Adrenal gland (tissue), 12 donors: Measurements from ENCODE around the gene BCAR3. TPM values are rescaled to one million over a fixed set of nuclear protein-coding genes. Genes with fewer than 3 reads are reported as not detected.

ENCODE experiments used
- DNase-seq, 7 donors: peaks; one replicate each; pipeline ENCODE4 v3.0.0-alpha.2; 2019 to 2020
- H3K27ac ChIP-seq, 5 donors: fragments of 200-600 bp; sonication (generic) in 4 of 5; 1 replicate in 3 of 5; 2 replicates in 2 of 5; pipeline versions ENCODE4 v1.5.1 to v1.8.0; 2016 to 2020; ENCODE audit warnings: mild to moderate bottlenecking in 1 of 5
- H3K27me3 ChIP-seq: fragments of 200-600 bp; 2 replicates; pipeline ENCODE4 v1.8.0; 2021
- H3K36me3 ChIP-seq, 2 donors: fragments of 200-600 bp; replicated peaks in 1 of 2; 1 replicate in 1 of 2; 2 replicates in 1 of 2; pipeline versions ENCODE4 v1.5.1 to v1.8.0; 2018 to 2022
- H3K4me1 ChIP-seq, 2 donors: fragments of 200-600 bp; replicated peaks in 1 of 2; 1 replicate in 1 of 2; 2 replicates in 1 of 2; pipeline versions ENCODE4 v1.5.1 to v1.8.0; 2018 to 2021
- H3K4me3 ChIP-seq, 4 donors: fragments of 200-600 bp; sonication (generic) in 3 of 4; one replicate each; pipeline ENCODE4 v1.5.1; 2016 to 2018
- H3K9me3 ChIP-seq, 3 donors: fragments of 200-600 bp; sonication (generic) in 1 of 3; replicated peaks in 1 of 3; 1 replicate in 2 of 3; 2 replicates in 1 of 3; pipeline versions ENCODE4 v1.5.1 to v1.8.0; 2016 to 2021
- CTCF ChIP-seq, 6 experiments: fragments of 450-650 bp in 4 of 6; fragments of 200-600 bp in 2 of 6; sonication (generic) in 1 of 6; IDR thresholded peaks; 1 replicate in 5 of 6; 2 replicates in 1 of 6; pipeline versions ENCODE4 v1.5.1 to v1.8.0; 2016 to 2021; ENCODE audit warnings: antibody characterized with exemption in 6 of 6, mild to moderate bottlenecking in 2 of 6, moderate library complexity in 1 of 6
- POLR2A ChIP-seq, 2 donors: fragments of 450-650 bp; IDR thresholded peaks; one replicate each; pipeline ENCODE4 v1.6.1; 2017; ENCODE audit warnings: antibody characterized with exemption in 2 of 2, mild to moderate bottlenecking in 2 of 2, moderate library complexity in 1 of 2
- WGBS, 4 donors: extraction: QIAGEN DNeasy Blood & Tissue Kit in 2 of 4; methylation state at CpG; one replicate each; pipeline versions ENCODE4 v1.1.5 to v1.1.7; 2013 to 2017; 5-methylcytosine and 5-hydroxymethylcytosine counted together
- intact Hi-C, 2 donors: fragments of 100-400 bp; cut with DNase I; formaldehyde crosslinking; loops; one replicate each; pipeline versions ENCODE4 v1.14.1 to v1.15.0; 2022 to 2023
- polyA plus RNA-seq, 3 donors: library from polyadenylated mRNA; stranded (reverse); fragments of 200-250 nt in 2 of 3; fragments of 350-450 nt in 1 of 3; fragmentation: Illumina TruSeq in 1 of 3; extraction: RNeasy Lipid Tissue Mini Kit (QIAGEN cat#74804) in 1 of 3; gene quantifications; one replicate each; pipeline ENCODE4 v1.2.3, GENCODE V29; 2013 to 2014
- total RNA-seq, 9 donors: library from RNA; depleted of rRNA in 4 of 9; stranded (reverse); fragments of >200 nt in 4 of 9; fragments of 120-200 nt in 1 of 9; fragmentation: NEBNext Ultra II Directional in 1 of 9; extraction: Animal tissue kit (Norgen Biotek cat#: 25700) in 1 of 9; gene quantifications; one replicate each; pipeline versions ENCODE4 v1.1.0 to v1.2.4, GENCODE V29; 2013 to 2023
- donor health status: healthy with polysubstance abuse.
- donor health status: Bipolar disorder and iron deficiency.
- donor health status: DM: yes; HTN: yes; CAD: no.
- donor health status: DM: no; HTN: no; CAD: no.
- donor health status: DM: no; HTN: no; CAD: no.
- donor health status: DM: yes; HTN: yes; CAD: no.

Gene BCAR3
- total and polyA plus RNA-seq, 12 donors = 6.5 to 31.6 (median 23.9) TPM

GRCh38 chr1:93604411-93604810, 77.2 kb downstream of the BCAR3 start:
- intact Hi-C loops = no loop called here
- TF ChIP-seq CTCF (IDR thresholded peaks at IDR 0.05) (no peak), POLR2A (IDR thresholded peaks at IDR 0.05) (no peak)
- no peak for DNase-seq
- Histone ChIP-seq H3K27ac (no peak overlapping the region), H3K9me3 (no peaks in the 10 kb centered on the region), H3K4me1 (peaks cover 5 to 51% of the 10 kb centered on the region in 2 donors), H3K27me3 (no peaks in the 10 kb centered on the region), H3K4me3 (no peak overlapping the region), H3K36me3 (no peaks in the 10 kb centered on the region)
- 64 to 95% (median 88%) methylated on average over 1 of the region's 1 CpG for WGBS, 4 donors

DNA sequence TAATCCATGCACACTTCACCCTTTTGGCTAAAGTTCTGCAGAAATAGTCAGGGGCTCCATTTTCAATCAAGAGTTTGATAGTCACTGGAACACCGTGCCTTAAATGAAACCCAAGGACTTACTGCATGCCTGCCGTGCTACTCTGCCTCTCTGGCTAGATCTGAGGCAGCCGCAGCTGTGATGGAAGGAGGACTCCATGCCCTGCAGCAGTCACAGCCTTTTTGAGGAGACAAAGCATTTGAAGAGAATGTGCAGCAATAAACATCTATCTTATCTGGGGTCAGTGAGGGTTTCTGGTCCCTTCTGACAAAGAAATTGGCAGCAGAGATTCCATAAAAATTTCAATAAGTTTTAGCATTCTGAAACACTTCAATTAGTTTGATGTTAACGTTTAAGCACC, 78.0 kb downstream of the BCAR3 start:
- TF ChIP-seq POLR2A (IDR thresholded peaks at IDR 0.05) (no peak), CTCF (IDR thresholded peaks at IDR 0.05) (no peak)
- intact Hi-C loops = no loop called here
- Histone ChIP-seq H3K4me1 (peaks cover 10 to 49% of the 10 kb centered on the region in 2 donors), H3K4me3 (no peak overlapping the region), H3K27ac (no peak overlapping the region), H3K36me3 (no peaks in the 10 kb centered on the region), H3K27me3 (no peaks in the 10 kb centered on the region), H3K9me3 (no peaks in the 10 kb centered on the region)
- 81 to 89% (median 83%) methylated on average over 1 to 4 of the region's 4 CpGs for WGBS, 4 donors
- DNase-seq = peak in 2 of 7 donors; percentile 9 to 44

DNA sequence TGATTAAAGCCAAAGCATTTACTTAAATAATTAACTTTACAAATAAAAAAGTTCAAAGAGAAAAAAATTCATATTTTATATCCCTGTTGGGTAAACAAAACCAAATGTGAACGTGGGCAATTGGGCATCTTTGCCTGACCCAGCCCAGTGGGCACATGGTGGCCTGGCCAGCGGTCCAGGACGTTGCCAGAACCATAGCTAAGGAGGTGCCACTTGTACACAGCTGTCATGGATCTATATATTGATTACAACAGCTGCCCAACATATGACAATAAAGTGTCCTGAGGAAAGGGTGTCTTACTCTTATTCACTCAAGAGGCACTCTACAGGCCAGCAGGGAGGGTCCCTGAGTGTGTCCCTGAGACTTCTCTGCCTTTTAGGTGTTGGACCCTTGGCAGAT, 78.5 kb downstream of the BCAR3 start:
- Histone ChIP-seq H3K27ac (no peak overlapping the region), H3K36me3 (no peaks in the 10 kb centered on the region), H3K4me3 (no peak overlapping the region), H3K4me1 (peaks cover 10 to 49% of the 10 kb centered on the region in 2 donors), H3K27me3 (no peaks in the 10 kb centered on the region), H3K9me3 (no peaks in the 10 kb centered on the region)
- TF ChIP-seq POLR2A (IDR thresholded peaks at IDR 0.05) (no peak), CTCF (IDR thresholded peaks at IDR 0.05) (no peak)
- intact Hi-C loops = no loop called here
- peak in 2 of 7 donors; percentile 11 to 27 for DNase-seq
- WGBS, 4 donors = 91 to 95% (median 93%) methylated on average over 3 of the region's 3 CpGs

- DNase-seq = peak in 1 of 7 donors; percentile 17
Measured at GRCh38 chr1:93602101-93602500, 79.5 kb downstream of the BCAR3 start.

More at GRCh38 chr1:93602101-93602500, 79.5 kb downstream of the BCAR3 start:
- TF ChIP-seq CTCF (IDR thresholded peaks at IDR 0.05) = no peak
- TF ChIP-seq POLR2A (IDR thresholded peaks at IDR 0.05) = no peak
- 94 to 100% (median 96%) methylated on average over 3 to 4 of the region's 4 CpGs for WGBS, 4 donors
- no peaks in the 10 kb centered on the region for H3K36me3 ChIP-seq
- H3K4me1 ChIP-seq = peaks cover 10 to 50% of the 10 kb centered on the region in 2 donors
- intact Hi-C loops = no loop called here
- no peaks in the 10 kb centered on the region for H3K9me3 ChIP-seq
- no peaks in the 10 kb centered on the region for H3K27me3 ChIP-seq
- H3K27ac ChIP-seq = no peak overlapping the region
- H3K4me3 ChIP-seq = no peak overlapping the region
